ENCODE data around the gene CCDC191.

DNA sequence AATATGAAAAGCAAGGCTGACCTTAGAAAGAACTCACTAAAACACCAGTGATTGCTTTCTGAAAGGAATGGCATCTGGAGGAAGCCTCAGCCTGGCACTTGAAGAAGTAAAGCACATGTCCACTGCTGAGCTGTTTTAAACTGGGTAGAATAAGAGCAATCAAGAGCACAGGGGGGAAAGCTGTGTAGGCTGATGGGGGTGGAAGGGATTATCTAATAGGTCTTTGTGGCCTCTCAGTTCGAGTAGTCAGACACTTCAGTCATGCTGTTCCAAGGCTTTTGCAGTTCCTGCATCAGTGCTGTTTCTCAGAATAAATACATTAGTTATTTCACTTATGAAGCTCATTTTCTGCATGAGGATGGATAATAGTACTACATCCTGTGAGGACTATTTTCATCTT is 22.6 kb downstream of the CCDC191 start:
- TF ChIP-seq, protein P1, sequence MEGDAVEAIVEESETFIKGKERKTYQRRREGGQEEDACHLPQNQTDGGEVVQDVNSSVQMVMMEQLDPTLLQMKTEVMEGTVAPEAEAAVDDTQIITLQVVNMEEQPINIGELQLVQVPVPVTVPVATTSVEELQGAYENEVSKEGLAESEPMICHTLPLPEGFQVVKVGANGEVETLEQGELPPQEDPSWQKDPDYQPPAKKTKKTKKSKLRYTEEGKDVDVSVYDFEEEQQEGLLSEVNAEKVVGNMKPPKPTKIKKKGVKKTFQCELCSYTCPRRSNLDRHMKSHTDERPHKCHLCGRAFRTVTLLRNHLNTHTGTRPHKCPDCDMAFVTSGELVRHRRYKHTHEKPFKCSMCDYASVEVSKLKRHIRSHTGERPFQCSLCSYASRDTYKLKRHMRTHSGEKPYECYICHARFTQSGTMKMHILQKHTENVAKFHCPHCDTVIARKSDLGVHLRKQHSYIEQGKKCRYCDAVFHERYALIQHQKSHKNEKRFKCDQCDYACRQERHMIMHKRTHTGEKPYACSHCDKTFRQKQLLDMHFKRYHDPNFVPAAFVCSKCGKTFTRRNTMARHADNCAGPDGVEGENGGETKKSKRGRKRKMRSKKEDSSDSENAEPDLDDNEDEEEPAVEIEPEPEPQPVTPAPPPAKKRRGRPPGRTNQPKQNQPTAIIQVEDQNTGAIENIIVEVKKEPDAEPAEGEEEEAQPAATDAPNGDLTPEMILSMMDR (conservative IDR thresholded peaks at IDR 0.05; ENCODE audit: low read length): no peak
- no peak for TF ChIP-seq EZH2phosphoT487 (IDR thresholded peaks at IDR 0.05; ENCODE audit: borderline replicate concordance, low read depth, low read length)

Measured in OCI-LY7 (cell line).